Naive thymus-derived CD4-positive, alpha-beta T cell (primary cell): Measurements from ENCODE around the gene SSBP3. TPM values are rescaled to one million over a fixed set of nuclear protein-coding genes. Genes with fewer than 3 reads are reported as not detected.

Source experiments
- ATAC-seq: fragments of 150-1000 bp; cut with Tn5 transposase; 2 replicates; pipeline ENCODE4 v1.10.0; 2021; ENCODE audit warnings: mild to moderate bottlenecking, moderate library complexity
- CTCF ChIA-PET: fragments of 350-600 bp; sonication (Branson Sonifier 250); formaldehyde crosslinking; loops from one replicate; lab custom pipeline; 2021; ENCODE audit warnings: antibody characterized with exemption; lab: Charles Lee
- POLR2A ChIA-PET: fragments of 350-600 bp; sonication (Branson Sonifier 250); formaldehyde crosslinking; loops from one replicate; lab custom pipeline; 2021; ENCODE audit warnings: antibody characterized with exemption, inconsistent platforms; lab: Charles Lee
- DNase-seq, 9 donors: peaks; one replicate each; pipeline versions ENCODE4 v3.0.0 to v3.0.0-alpha.2; 2020 to 2022; ENCODE audit warnings: mixed read lengths in 1 of 9
- H3K27ac ChIP-seq: one replicate; pipeline ENCODE4 v1.7.0; 2013; ENCODE audit warnings: mild to moderate bottlenecking, low read depth, low read length, moderate library complexity
- H3K27me3 ChIP-seq, 2 donors: one replicate each; pipeline ENCODE4 v1.7.0; 2013; ENCODE audit warnings: low read length in 2 of 2, mild to moderate bottlenecking in 2 of 2, moderate library complexity in 2 of 2; ENCODE audit not compliant: control insufficient read depth in 2 of 2, insufficient read depth in 2 of 2
- H3K36me3 ChIP-seq, 3 experiments: 1 replicate in 2 of 3; 2 replicates in 1 of 3; pipeline ENCODE4 v1.7.0; 2013; ENCODE audit warnings: low read length in 3 of 3, mild to moderate bottlenecking in 3 of 3, moderate library complexity in 1 of 3; ENCODE audit not compliant: insufficient read depth in 3 of 3, control insufficient read depth in 2 of 3
- H3K4me1 ChIP-seq, 2 donors: one replicate each; pipeline ENCODE4 v1.7.0; 2013; ENCODE audit warnings: low read length in 2 of 2, mild to moderate bottlenecking in 2 of 2, moderate library complexity in 1 of 2; ENCODE audit not compliant: control insufficient read depth in 2 of 2, insufficient read depth in 2 of 2
- H3K4me3 ChIP-seq: 2 replicates; pipeline ENCODE4 v1.7.0; 2013; ENCODE audit warnings: mild to moderate bottlenecking, low read length
- H3K9me3 ChIP-seq, 3 experiments: 1 replicate in 2 of 3; 2 replicates in 1 of 3; pipeline ENCODE4 v1.7.0; 2013; ENCODE audit warnings: low read length in 3 of 3; ENCODE audit not compliant: control insufficient read depth in 2 of 3
- H3K27ac Mint-ChIP-seq, 9 donors: one replicate each; pipeline ENCODE4 v1.8.0; 2020 to 2022; ENCODE audit warnings: mixed read lengths in 9 of 9, mild to moderate bottlenecking in 8 of 9, moderate library complexity in 5 of 9, inconsistent platforms in 2 of 9
- H3K27me3 Mint-ChIP-seq, 5 donors: one replicate each; pipeline ENCODE4 v1.8.0; 2021 to 2022; ENCODE audit warnings: mixed read lengths in 5 of 5, mild to moderate bottlenecking in 1 of 5
- H3K36me3 Mint-ChIP-seq, 5 donors: one replicate each; pipeline ENCODE4 v1.8.0; 2020 to 2022; ENCODE audit warnings: mixed read lengths in 5 of 5, mild to moderate bottlenecking in 3 of 5, inconsistent platforms in 1 of 5
- H3K4me1 Mint-ChIP-seq, 7 donors: one replicate each; pipeline ENCODE4 v1.8.0; 2020 to 2022; ENCODE audit warnings: mixed read lengths in 7 of 7, mild to moderate bottlenecking in 3 of 7, inconsistent platforms in 1 of 7
- H3K4me3 Mint-ChIP-seq, 10 donors: one replicate each; pipeline ENCODE4 v1.8.0; 2020 to 2022; ENCODE audit warnings: mild to moderate bottlenecking in 10 of 10, mixed read lengths in 10 of 10, moderate library complexity in 6 of 10, inconsistent platforms in 2 of 10
- H3K9me3 Mint-ChIP-seq, 11 donors: one replicate each; pipeline ENCODE4 v1.8.0; 2020 to 2022; ENCODE audit warnings: mixed read lengths in 11 of 11, mild to moderate bottlenecking in 4 of 11, inconsistent platforms in 1 of 11, moderate library complexity in 1 of 11
- intact Hi-C, 2 donors: fragments of 100-400 bp; cut with micrococcal nuclease; formaldehyde crosslinking; loops; one replicate each; pipeline ENCODE4 v1.15.1; 2023
- polyA plus RNA-seq, 2 donors: library from polyadenylated mRNA; unstranded; fragments of 300-500 nt; fragmentation: Illumina TruSeq; gene quantifications; one replicate each; pipeline ENCODE4 v1.2.3, GENCODE V29; 2021
- total RNA-seq, 6 experiments: library from RNA in 5 of 6; stranded (reverse) in 5 of 6; gene quantifications; 1 replicate in 5 of 6; 2 replicates in 1 of 6; pipeline ENCODE4 v1.2.3 and lab custom pipeline; 2021 to 2026

Gene SSBP3
- total and polyA plus RNA-seq, 7 experiments from 2014 or later = 19.4 to 124 (median 80.5) TPM

DNA sequence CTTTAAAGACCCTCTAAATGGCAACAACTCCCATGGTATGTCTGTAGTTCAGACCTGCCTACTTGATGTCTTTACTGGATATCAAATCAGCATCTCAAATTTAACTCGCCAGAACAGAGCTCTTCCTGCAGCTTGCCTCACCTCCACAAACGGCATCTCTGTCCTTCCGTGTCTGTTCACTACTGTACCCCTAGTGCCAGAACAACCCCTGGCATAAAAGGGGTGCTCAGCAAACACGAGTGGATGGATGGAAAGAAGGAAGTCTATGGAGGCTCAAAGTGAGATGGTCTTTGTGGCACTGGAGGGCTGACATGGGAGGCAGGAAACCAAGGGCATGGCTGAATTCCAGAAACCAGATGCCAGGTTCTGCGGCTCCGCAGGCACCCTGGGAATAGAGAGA, 183.5 kb downstream of the SSBP3 start:
- H3K4me3 Mint-ChIP-seq = no peak overlapping the region
- peak overlapping the region in 6 of 9 donors; percentile 6 to 79 (median 50) for H3K27ac Mint-ChIP-seq
- H3K36me3 Mint-ChIP-seq = peaks cover 1 to 22% (median 16%) of the 10 kb centered on the region in 5 donors
- ATAC-seq (no peak), DNase-seq (no peak)
- no peaks in the 10 kb centered on the region for H3K27me3 Mint-ChIP-seq
- H3K27me3 ChIP-seq = no peaks in the 10 kb centered on the region
- ChIA-PET POLR2A (interaction anchor here (0.6 kb wide), 1 partner anchor 296 kb away, joined by 3 read pairs; no protein-coding TSS in a partner anchor), CTCF (no interaction called here)
- peaks cover 5 to 36% (median 12%) of the 10 kb centered on the region in 7 donors for H3K4me1 Mint-ChIP-seq
- intact Hi-C loops = no loop called here
- no peak overlapping the region for H3K4me3 ChIP-seq
- H3K4me1 ChIP-seq = no peaks in the 10 kb centered on the region
- H3K9me3 Mint-ChIP-seq = no peaks in the 10 kb centered on the region
- H3K36me3 ChIP-seq = peaks cover 0 to 45% (median 17%) of the 10 kb centered on the region in 3 experiments
- H3K9me3 ChIP-seq = no peaks in the 10 kb centered on the region
- no peak overlapping the region for H3K27ac ChIP-seq

- H3K36me3 ChIP-seq = peaks cover 0 to 46% (median 22%) of the 10 kb centered on the region in 3 experiments
- H3K27ac ChIP-seq = no peak overlapping the region
- ATAC-seq = no peak
- no peak overlapping the region for H3K4me3 ChIP-seq
- intact Hi-C loops = no loop called here
- H3K4me3 Mint-ChIP-seq = no peak overlapping the region
- no peaks in the 10 kb centered on the region for H3K9me3 Mint-ChIP-seq
- H3K27me3 Mint-ChIP-seq = no peaks in the 10 kb centered on the region
- H3K4me1 ChIP-seq = no peaks in the 10 kb centered on the region
- H3K36me3 Mint-ChIP-seq = peaks cover 7 to 28% (median 19%) of the 10 kb centered on the region in 5 donors
- peak overlapping the region in 8 of 9 donors; percentile 6 to 79 (median 50) for H3K27ac Mint-ChIP-seq
- peaks cover 5 to 41% (median 14%) of the 10 kb centered on the region in 7 donors for H3K4me1 Mint-ChIP-seq
- H3K9me3 ChIP-seq = no peaks in the 10 kb centered on the region
- no peak for DNase-seq
- POLR2A ChIA-PET = interaction anchor here (0.6 kb wide), 1 partner anchor 297 kb away, joined by 3 read pairs; no protein-coding TSS in a partner anchor
- CTCF ChIA-PET = no interaction called here
- no peaks in the 10 kb centered on the region for H3K27me3 ChIP-seq
These were observed 184.2 kb downstream of the SSBP3 start for GRCh38 chr1:54221867-54222484.

DNA sequence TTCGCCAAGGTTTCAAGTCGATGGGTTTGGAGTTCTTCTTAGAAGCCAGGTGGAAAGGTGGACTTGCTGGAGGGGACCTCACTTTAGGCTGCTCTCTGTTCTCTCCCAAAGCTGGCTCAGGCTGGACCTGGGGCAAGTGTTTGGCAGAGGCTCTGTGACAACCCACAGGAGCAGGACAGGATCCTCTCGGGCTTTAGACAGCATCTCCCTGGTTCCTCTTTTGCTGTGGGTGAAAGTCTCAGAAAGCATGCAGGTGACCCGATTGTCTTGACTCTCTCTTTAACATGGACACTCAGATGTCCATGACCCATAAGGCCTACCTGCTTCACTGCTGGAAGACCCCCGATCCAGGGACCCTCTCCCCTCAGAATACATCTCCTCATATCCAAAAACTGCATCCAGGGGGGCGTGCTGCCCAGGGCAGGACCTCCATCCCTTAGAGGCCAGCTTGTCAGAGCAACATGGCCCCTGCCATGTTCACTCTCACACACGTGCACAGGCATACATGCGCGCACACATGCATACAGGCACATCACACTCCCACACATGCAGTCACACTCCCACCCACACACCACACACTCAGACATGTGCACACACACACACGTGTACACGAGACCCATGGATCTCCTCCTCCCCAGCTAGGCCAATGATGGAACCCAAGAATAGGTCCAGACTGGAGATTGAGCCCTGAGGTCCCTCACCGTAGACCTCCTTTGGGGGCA, 184.9 kb downstream of the SSBP3 start:
- CTCF ChIA-PET = no interaction called here
- POLR2A ChIA-PET = no interaction called here
- no peaks in the 10 kb centered on the region for H3K9me3 ChIP-seq
- H3K36me3 ChIP-seq = peaks cover 7 to 52% (median 25%) of the 10 kb centered on the region in 3 experiments
- Mint-ChIP-seq H3K4me1 (peaks cover 5 to 41% (median 14%) of the 10 kb centered on the region in 7 donors), H3K9me3 (no peaks in the 10 kb centered on the region), H3K36me3 (peaks cover 11 to 34% (median 22%) of the 10 kb centered on the region in 5 donors), H3K27ac (peak overlapping the region in 6 of 9 donors; percentile 18 to 78 (median 43)), H3K4me3 (no peak overlapping the region), H3K27me3 (no peaks in the 10 kb centered on the region)
- no peak for ATAC-seq
- no peak overlapping the region for H3K27ac ChIP-seq
- intact Hi-C loops = no loop called here
- H3K27me3 ChIP-seq = no peaks in the 10 kb centered on the region
- no peak overlapping the region for H3K4me3 ChIP-seq
- H3K4me1 ChIP-seq = no peaks in the 10 kb centered on the region
- no peak for DNase-seq

DNA sequence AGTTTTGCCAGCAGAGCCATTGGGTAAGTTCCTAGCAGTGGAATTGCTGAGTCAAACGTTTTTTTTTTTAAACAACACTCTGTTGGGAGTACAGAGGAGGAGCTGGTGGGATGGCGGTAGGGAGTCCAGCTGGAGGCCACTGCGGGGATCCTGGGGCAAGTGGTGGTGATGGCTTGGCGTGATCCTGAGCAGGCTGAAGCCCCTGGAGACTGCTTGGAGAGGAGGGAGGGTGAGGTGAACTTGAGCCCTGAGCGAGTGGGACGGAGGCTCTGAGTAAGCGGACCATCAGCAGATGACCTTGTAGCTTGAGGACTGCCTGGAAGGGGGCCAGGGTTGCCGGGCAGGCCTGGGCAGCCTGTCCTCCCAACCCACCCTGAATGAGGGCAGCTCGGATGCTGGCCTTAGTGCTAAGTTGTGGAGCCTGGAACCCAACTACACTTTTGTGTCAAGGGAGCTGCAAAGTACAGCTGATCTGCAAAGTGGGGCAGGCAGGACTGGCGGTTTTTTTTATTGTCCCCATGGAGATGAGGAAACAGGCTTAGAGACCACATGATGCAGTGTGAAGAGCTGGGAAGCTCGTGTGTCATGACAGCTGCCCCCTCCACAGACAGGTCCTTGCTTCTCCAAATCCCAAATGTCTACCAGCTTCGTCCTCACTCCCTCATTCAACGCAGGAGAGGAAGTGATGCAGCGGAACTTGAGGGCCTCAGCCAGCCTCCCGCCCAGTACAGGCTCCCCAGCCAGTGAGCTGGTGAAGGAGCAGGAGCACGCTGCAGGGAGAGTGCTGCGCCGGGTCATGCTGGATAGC, 186.0 kb downstream of the SSBP3 start:
- H3K27ac ChIP-seq = no peak overlapping the region
- no peak overlapping the region for H3K4me3 ChIP-seq
- no peak for DNase-seq

DNA sequence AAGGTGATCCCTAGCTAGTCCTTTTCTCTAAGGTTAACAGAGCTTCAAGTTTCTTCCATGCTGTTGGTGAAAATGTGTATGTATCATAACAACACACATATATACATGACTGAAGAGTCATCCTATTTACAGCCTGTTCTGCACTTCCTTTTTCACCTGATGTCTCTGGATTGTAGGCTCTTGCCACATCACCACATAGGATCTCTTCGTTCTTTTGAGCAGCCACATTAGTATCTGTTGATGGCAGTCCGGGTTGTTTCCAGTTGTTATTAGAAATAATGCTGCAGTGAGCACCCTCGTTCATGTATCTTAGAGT, 186.5 kb downstream of the SSBP3 start:
- peaks cover 17 to 69% (median 28%) of the 10 kb centered on the region in 3 experiments for H3K36me3 ChIP-seq
- no peak for DNase-seq
- H3K27me3 ChIP-seq = no peaks in the 10 kb centered on the region
- intact Hi-C loops = no loop called here
- ChIA-PET CTCF (interaction anchor here (0.7 to 1.1 kb wide), 2 partner anchors 9 to 287 kb away, joined by 3 read pairs; no protein-coding TSS in a partner anchor), POLR2A (interaction anchor here (0.6 to 1.1 kb wide), 2 partner anchors 20 to 458 kb away, joined by 3 read pairs; partner anchors contain the start of genes CYB5RL and MRPL37)
- H3K4me1 ChIP-seq = no peaks in the 10 kb centered on the region
- Mint-ChIP-seq H3K4me3 (no peak overlapping the region), H3K4me1 (peaks cover 5 to 34% (median 14%) of the 10 kb centered on the region in 7 donors), H3K9me3 (no peaks in the 10 kb centered on the region), H3K27me3 (no peaks in the 10 kb centered on the region), H3K27ac (peak overlapping the region in 4 of 9 donors; percentile 18 to 78 (median 60)), H3K36me3 (peaks cover 11 to 38% (median 19%) of the 10 kb centered on the region in 5 donors)
- no peak overlapping the region for H3K27ac ChIP-seq
- H3K9me3 ChIP-seq = no peaks in the 10 kb centered on the region
- ATAC-seq = no peak
- no peak overlapping the region for H3K4me3 ChIP-seq

More for the DNA sequence above, 186.0 kb downstream of the SSBP3 start:
- no peaks in the 10 kb centered on the region for H3K27me3 Mint-ChIP-seq
- peaks cover 11 to 41% (median 19%) of the 10 kb centered on the region in 5 donors for H3K36me3 Mint-ChIP-seq
- H3K27ac Mint-ChIP-seq = peak overlapping the region in 5 of 9 donors; percentile 18 to 78 (median 45)
- H3K4me1 Mint-ChIP-seq = peaks cover 5 to 40% (median 14%) of the 10 kb centered on the region in 7 donors
- peak; percentile 48 for ATAC-seq
- no peaks in the 10 kb centered on the region for H3K4me1 ChIP-seq
- no peak overlapping the region for H3K4me3 Mint-ChIP-seq
- H3K9me3 ChIP-seq = no peaks in the 10 kb centered on the region
- H3K27me3 ChIP-seq = no peaks in the 10 kb centered on the region
- peaks cover 17 to 63% (median 25%) of the 10 kb centered on the region in 3 experiments for H3K36me3 ChIP-seq
- ChIA-PET POLR2A (interaction anchor here (0.6 to 1.1 kb wide), 2 partner anchors 20 to 459 kb away, joined by 3 read pairs; partner anchors contain the start of genes CYB5RL and MRPL37), CTCF (interaction anchor here (0.7 to 1.1 kb wide), 2 partner anchors 8 to 286 kb away, joined by 3 read pairs; no protein-coding TSS in a partner anchor)
- H3K9me3 Mint-ChIP-seq = no peaks in the 10 kb centered on the region
- intact Hi-C loops = no loop called here
